Cardiac fibroblast (primary cell): Measurements from ENCODE around the gene LIN52.

ENCODE experiments used
- DNase-seq, 2 donors: peaks; one replicate each; pipeline versions ENCODE4 v3.0.0 to v3.0.0-alpha.2; 2010; ENCODE audit warnings: low read depth in 2 of 2
- H3K4me3 ChIP-seq, 2 donors: replicated peaks in 1 of 2; 1 replicate in 1 of 2; 2 replicates in 1 of 2; pipeline ENCODE4 v1.5.1; 2011; ENCODE audit warnings: low read depth in 2 of 2, low read length in 2 of 2, mild to moderate bottlenecking in 2 of 2, moderate library complexity in 1 of 2
- CTCF ChIP-seq: IDR thresholded peaks from one replicate; pipeline ENCODE4 v1.5.1; 2011; ENCODE audit warnings: low read depth, mild to moderate bottlenecking, low read length, inconsistent platforms

The LIN52 gene

GRCh38 chr14:74213907-74214803 is 129.4 kb downstream of the LIN52 start:
- no peak for TF ChIP-seq CTCF
- DNase-seq, result no peak
- H3K4me3 ChIP-seq, result no peak overlapping the region

- TF ChIP-seq CTCF, result no peak
- DNase-seq, result no peak
- no peak overlapping the region for H3K4me3 ChIP-seq
Observed at GRCh38 chr14:74216671-74217070, 131.9 kb downstream of the LIN52 start.

GRCh38 chr14:74217672-74218448 is 133.1 kb downstream of the LIN52 start:
- peak; percentile 61 to 69 for DNase-seq
- H3K4me3 ChIP-seq, result peak overlapping the region; percentile 11 to 30
- peak; percentile 93 for TF ChIP-seq CTCF

- H3K4me3 ChIP-seq, result no peak overlapping the region
- DNase-seq, result no peak
- TF ChIP-seq CTCF, result no peak
Observed at GRCh38 chr14:74218462-74218861, 133.7 kb downstream of the LIN52 start.

- DNase-seq, result no peak
- TF ChIP-seq CTCF, result no peak
- H3K4me3 ChIP-seq, result no peak overlapping the region
Observed at GRCh38 chr14:74219277-74220205, 134.8 kb downstream of the LIN52 start.

- no peak overlapping the region for H3K4me3 ChIP-seq
- no peak for TF ChIP-seq CTCF
Observed at GRCh38 chr14:74220991-74221390, 136.2 kb downstream of the LIN52 start.

More at GRCh38 chr14:74220991-74221390, 136.2 kb downstream of the LIN52 start:
- DNase-seq, result no peak
